SHP77 (cell line): ENCODE measurements around the gene SEC14L5.
A peak's percentile ranks its signal among the peaks of the same experiment; 100 is the strongest.
"Not testable (repeated sequence)": the region's sequence is repeated elsewhere in the genome, so short reads cannot be mapped to it uniquely, and the experiment has no call there.

Experiments
- DNase-seq, 2 experiments: peaks; one replicate each; lab custom pipeline; 2025; lab: John Stamatoyannopoulos, UW

SEC14L5 gene

GRCh38 chr16:4949986-4950385 lies 8.1 kb upstream of the SEC14L5 start:
- DNase-seq: no peak

DNA sequence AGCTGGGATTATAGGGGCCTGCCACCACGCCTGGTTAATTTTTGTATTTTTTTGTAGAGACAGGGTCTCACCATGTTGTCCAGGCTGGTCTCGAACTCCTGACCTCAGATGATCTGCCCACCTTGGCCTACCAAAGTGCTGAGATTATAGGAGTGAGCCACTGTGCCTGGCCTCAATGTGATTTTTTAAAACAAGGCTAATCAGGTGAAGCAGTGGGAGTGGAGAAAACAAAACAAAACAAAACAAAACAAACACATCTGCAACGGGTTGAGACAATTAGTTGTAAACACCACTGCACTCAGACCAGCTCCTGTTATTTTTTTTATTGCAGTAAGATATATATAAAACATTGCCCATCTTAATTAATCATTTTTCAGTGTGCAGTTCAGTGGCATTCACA lies 6.5 kb upstream of the SEC14L5 start:
- not testable (repeated sequence) for DNase-seq

DNA sequence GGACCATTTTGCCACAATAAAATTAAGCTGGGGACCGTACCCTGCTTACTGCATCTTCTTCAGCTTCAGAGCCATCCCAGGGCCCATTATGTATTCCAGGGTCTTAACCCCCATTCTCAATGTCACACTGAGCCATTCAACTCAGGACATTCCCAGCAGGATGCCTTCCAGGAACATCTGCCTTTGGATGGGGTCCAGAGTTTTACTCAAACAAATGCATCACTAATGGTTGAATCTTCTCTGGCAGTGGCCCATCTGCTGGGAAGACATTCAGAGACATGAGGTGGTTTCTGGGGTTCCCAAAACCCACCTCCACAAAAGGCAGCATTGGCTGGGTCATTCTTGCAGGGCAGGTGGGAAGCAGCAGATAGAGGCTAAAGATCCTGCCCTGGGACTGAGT lies 3.4 kb upstream of the SEC14L5 start:
- DNase-seq: no peak

DNA sequence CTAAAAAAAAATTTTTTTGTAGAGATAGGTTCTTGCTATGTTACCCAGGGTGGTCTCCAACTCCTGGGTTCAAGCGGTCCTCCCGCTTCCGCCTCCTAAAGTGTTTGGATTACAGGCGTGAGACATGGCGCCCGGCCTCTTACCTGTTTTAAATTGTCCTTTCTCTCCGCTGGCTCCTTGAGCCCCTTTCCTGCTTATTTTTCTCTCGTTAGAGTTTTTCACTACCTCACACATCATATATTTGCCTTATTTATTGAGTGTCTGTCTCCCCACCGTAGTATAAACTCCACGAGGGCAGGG lies 760 bp upstream of the SEC14L5 start:
- peak in 1 of 2 experiments; percentile 55 for DNase-seq

DNA sequence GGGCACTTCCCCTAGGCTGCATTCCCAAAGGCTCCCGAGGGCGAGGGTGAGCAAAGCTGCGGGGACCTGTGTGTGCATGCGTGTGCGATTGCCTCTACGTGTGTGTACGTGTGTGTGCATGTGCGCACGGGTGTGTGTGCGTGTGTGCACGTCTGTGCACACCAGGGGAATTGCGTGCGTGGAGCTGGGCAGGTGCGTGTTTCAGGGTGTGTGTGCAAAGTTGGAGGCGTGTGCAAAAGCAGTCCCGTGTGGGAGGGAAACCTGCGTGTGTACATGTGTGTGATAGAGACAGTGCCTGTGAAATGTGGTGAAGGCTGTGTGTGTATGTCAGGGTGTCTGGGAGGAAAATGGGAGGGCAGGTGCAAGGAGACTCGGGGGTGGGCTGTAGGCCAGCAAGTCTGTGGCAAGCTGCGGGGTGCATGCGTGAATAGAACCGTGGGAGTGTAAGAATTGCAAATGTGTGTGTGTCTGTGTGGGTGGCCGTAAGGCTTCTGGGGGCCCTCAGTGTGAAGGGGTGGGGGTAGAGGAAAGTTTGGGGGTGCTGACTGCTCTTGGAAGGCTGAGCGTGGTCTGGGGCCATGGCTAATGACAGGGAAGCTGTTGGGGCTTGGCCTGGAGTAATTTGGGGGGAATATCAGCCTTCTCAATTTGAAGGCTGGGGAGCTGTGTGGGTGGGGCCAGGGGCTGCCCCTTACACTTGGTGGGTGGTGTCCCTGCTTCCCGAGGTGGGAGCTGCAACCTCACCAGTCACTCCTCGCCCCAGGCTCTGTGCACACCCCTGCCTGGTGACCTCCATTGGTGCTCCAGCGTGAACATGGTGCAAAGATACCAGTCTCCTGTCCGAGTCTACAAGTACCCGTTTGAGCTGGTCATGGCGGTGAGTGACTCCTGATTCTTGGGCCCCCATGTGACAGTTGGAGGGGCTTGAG lies 644 bp downstream of the SEC14L5 start:
- no peak for DNase-seq

DNA sequence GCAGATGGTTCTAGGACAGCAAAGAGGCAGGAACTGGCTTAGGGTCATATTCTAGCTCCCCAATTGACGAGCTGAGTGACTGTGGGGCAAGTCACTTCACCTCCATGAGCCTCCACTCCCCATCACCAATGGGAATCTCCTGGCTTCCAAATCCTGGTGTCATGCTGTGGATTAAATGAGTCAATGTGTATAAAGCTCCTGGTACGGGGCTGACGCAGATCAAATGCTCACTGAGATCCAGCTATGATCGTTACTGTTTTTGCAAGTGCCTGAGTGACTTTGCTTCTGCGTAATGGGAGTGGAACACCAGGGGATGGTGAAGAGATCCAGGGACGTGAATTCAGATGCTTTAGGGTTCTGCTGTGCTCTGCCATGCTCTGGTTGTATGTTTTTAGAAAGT lies 2.4 kb downstream of the SEC14L5 start:
- DNase-seq: no peak

DNA sequence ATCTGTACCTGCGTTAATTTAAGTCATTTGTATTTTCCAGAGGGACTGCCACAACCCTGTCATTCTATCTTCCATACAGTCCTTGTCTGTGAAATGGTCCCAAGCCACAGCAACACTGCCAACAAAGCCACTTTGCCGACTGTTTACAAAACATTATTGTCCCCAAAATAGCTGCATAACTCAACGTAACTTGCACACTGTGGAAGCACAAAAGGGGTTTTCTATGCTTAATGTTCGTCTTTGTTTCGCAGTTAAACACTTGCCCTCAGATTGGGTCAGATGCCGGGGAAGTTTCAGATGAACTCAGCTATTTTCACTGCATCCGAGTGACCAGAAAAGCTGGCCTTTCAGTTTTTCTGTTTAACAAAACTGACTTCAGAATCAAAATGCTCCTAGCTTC lies 4.6 kb downstream of the SEC14L5 start:
- DNase-seq: no peak

- not testable (repeated sequence) for DNase-seq
Observed at GRCh38 chr16:4963527-4963926, 5.4 kb downstream of the SEC14L5 start.

DNA sequence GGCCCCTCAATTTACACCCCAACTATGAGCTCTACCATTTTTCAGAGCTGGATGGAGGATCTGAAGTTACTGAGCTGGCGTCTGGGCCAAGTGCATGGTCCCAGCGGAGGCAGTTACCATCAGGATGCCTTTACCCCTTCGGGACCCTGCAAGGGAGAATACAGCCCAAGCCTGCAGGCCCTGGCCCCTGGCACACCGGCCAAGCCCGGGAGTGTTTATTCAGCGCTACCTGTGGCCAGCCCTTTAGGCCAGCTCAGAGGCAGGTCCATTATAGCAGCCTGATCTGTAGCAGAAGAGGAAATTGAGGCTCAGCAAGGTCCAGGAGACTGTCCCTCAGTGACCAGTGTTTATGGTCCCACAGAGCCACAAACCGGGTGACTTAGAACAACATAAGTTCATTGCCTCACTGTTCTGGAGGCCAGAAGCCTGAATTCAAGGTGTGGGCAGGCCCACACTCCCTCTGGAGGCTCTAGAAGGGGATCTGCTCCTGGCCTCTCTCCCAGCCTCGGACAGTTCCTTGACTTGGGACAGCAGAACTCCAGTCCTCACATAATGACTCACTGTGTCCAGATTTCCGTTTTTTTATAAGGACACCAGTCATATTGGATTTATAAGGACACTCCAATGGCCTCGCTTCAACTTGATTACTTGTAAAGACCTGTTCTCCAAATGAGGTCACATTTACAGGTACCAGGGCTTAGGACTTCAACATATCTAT lies 8.8 kb downstream of the SEC14L5 start:
- no peak for DNase-seq

GRCh38 chr16:4968278-4968677 lies 10.1 kb downstream of the SEC14L5 start:
- DNase-seq: not testable (repeated sequence)

GRCh38 chr16:4968879-4969483 lies 10.9 kb downstream of the SEC14L5 start:
- DNase-seq: no peak

GRCh38 chr16:4970010-4970409 lies 11.9 kb downstream of the SEC14L5 start:
- DNase-seq: no peak

GRCh38 chr16:4972938-4973587 lies 14.9 kb downstream of the SEC14L5 start:
- no peak for DNase-seq

- DNase-seq: no peak
Observed at GRCh38 chr16:4976079-4976478, 17.9 kb downstream of the SEC14L5 start.

GRCh38 chr16:4976611-4977145 lies 18.5 kb downstream of the SEC14L5 start:
- peak; percentile 51 to 78 for DNase-seq

- DNase-seq: no peak
Observed at GRCh38 chr16:4979164-4979563, 21.0 kb downstream of the SEC14L5 start.

- DNase-seq: no peak
Observed at GRCh38 chr16:4979736-4980660, 21.9 kb downstream of the SEC14L5 start.

GRCh38 chr16:4980691-4981090 lies 22.6 kb downstream of the SEC14L5 start:
- DNase-seq: no peak

DNA sequence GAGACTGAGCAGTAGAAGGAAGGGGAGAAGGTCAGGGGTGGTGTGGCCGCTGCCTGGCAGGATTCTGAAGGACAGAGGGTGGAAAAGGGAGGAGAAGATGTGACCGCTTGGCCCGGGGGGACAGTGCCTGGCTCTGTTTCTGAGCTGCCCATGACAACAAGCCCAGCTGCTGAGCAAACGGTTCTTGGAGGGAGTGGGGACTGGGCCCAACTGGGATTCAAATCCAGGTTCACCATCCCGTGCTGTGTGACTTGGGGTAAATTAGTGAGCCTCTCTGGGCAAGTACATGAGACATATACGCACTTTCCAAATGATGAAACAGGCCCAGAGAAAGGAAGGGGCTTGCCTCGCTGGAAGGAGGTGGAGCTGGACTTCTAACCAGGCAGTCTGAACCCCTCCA lies 23.3 kb downstream of the SEC14L5 start:
- no peak for DNase-seq

DNA sequence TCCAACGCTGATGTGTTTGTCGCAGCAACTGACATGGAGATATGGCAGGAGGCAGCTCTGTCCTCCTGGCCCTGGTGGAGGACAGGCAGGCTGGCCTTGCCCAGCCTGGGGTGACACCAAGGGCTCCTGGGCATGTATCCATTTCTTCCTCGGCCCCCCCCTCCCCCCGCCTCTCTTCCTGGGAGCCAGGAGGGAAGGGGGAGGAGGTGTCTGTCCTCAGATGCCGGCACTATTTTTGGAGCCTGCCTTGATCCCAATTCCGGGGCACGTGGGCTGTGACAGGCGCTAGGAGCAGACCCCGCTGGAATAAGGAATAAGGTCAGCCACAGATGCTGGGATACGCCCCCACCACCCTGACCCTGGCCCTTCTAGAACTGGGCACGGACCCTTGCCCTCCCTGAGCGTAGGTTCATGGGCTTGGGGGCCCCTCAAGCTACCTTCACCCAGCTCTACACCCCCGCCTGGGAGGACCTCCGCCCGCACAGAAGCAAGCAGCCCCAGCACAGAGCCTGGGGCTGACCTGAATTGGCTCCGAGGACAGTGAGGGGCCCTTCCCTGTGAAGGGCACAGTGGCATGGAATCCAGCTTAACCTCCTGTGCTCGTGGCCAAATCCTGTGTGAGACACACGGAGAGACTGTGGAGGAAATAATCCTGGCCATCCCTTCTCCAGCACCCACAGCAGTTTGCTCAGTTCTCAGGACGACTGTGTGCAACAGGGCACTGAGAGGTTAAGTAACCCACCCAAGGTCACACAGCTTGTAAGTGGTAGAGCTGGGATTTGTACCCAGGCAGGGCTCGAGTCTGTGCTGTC lies 24.1 kb downstream of the SEC14L5 start:
- DNase-seq: no peak
